LNCAP (cell line): ENCODE results near the gene SCN3A.

Source experiments
- TF ChIP-seq, protein P1 (sequence below): fragments of 450-650 bp; IDR thresholded peaks from 2 replicates; pipeline ENCODE4 v1.5.1; 2017; ENCODE audit warnings: mild to moderate bottlenecking

SCN3A gene

GRCh38 chr2:165205865-165206264 is 2.0 kb upstream of the SCN3A start:
- TF ChIP-seq, protein P1, sequence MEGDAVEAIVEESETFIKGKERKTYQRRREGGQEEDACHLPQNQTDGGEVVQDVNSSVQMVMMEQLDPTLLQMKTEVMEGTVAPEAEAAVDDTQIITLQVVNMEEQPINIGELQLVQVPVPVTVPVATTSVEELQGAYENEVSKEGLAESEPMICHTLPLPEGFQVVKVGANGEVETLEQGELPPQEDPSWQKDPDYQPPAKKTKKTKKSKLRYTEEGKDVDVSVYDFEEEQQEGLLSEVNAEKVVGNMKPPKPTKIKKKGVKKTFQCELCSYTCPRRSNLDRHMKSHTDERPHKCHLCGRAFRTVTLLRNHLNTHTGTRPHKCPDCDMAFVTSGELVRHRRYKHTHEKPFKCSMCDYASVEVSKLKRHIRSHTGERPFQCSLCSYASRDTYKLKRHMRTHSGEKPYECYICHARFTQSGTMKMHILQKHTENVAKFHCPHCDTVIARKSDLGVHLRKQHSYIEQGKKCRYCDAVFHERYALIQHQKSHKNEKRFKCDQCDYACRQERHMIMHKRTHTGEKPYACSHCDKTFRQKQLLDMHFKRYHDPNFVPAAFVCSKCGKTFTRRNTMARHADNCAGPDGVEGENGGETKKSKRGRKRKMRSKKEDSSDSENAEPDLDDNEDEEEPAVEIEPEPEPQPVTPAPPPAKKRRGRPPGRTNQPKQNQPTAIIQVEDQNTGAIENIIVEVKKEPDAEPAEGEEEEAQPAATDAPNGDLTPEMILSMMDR: no peak

- TF ChIP-seq, protein P1: no peak
Observed at GRCh38 chr2:165202239-165202638, 1.6 kb downstream of the SCN3A start.

GRCh38 chr2:165198181-165198580 is 5.7 kb downstream of the SCN3A start:
- TF ChIP-seq, protein P1: no peak

- TF ChIP-seq, protein P1: no peak
Observed at GRCh38 chr2:165197346-165197745, 6.5 kb downstream of the SCN3A start.

GRCh38 chr2:165196411-165196810 is 7.4 kb downstream of the SCN3A start:
- TF ChIP-seq, protein P1: no peak

GRCh38 chr2:165193178-165193777 is 10.6 kb downstream of the SCN3A start:
- TF ChIP-seq, protein P1: no peak

- TF ChIP-seq, protein P1: no peak
Observed at GRCh38 chr2:165192729-165193128, 11.1 kb downstream of the SCN3A start.
